ENCODE measurements around the gene ACIN1. TPM values are rescaled to one million over a fixed set of nuclear protein-coding genes. Genes with fewer than 3 reads are reported as not detected.

The ACIN1 gene
- total RNA-seq, 1 donor from 2014 or later: 184 TPM

GRCh38 chr14:23124337-23124954 is 29.5 kb upstream of the ACIN1 start:
- peaks cover 2% of the 10 kb centered on the region for H3K9me3 Mint-ChIP-seq
- no peak overlapping the region for H3K4me2 ChIP-seq
- H3K36me3 ChIP-seq: no peaks in the 10 kb centered on the region
- no peak overlapping the region for H3K4me3 ChIP-seq
- H4K20me1 ChIP-seq (ENCODE audit: low read depth): no peaks in the 10 kb centered on the region
- H3K36me3 Mint-ChIP-seq: peaks cover 17% of the 10 kb centered on the region
- H3K79me2 ChIP-seq (ENCODE audit: low read depth): no peaks in the 10 kb centered on the region
- no peaks in the 10 kb centered on the region for H3K9me3 ChIP-seq (ENCODE audit: low read depth)
- H3K27ac ChIP-seq: no peak overlapping the region
- no peak overlapping the region for H3K4me3 Mint-ChIP-seq
- H3F3A ChIP-seq (ENCODE audit: low read depth): peaks cover 24% of the 10 kb centered on the region
- no peak overlapping the region for H3K27ac Mint-ChIP-seq
- peaks cover 18% of the 10 kb centered on the region for H3K4me1 ChIP-seq
- H2AFZ ChIP-seq (replicated peaks): no peak overlapping the region
- TF ChIP-seq EZH2 (IDR thresholded peaks at IDR 0.05) (no peak), EZH2phosphoT487 (IDR thresholded peaks at IDR 0.05) (no peak)
- TF ChIP-seq, protein P1, sequence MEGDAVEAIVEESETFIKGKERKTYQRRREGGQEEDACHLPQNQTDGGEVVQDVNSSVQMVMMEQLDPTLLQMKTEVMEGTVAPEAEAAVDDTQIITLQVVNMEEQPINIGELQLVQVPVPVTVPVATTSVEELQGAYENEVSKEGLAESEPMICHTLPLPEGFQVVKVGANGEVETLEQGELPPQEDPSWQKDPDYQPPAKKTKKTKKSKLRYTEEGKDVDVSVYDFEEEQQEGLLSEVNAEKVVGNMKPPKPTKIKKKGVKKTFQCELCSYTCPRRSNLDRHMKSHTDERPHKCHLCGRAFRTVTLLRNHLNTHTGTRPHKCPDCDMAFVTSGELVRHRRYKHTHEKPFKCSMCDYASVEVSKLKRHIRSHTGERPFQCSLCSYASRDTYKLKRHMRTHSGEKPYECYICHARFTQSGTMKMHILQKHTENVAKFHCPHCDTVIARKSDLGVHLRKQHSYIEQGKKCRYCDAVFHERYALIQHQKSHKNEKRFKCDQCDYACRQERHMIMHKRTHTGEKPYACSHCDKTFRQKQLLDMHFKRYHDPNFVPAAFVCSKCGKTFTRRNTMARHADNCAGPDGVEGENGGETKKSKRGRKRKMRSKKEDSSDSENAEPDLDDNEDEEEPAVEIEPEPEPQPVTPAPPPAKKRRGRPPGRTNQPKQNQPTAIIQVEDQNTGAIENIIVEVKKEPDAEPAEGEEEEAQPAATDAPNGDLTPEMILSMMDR (IDR thresholded peaks at IDR 0.05): no peak
- H3K4me1 Mint-ChIP-seq: peaks cover 47% of the 10 kb centered on the region
- H3K9ac ChIP-seq: no peak overlapping the region
- no peak for DNase-seq (ENCODE audit: low spot score)
- H3K27me3 Mint-ChIP-seq (ENCODE audit: insufficient read depth, low read depth): peaks cover 2% of the 10 kb centered on the region
- no peaks in the 10 kb centered on the region for H3K27me3 ChIP-seq

DNA sequence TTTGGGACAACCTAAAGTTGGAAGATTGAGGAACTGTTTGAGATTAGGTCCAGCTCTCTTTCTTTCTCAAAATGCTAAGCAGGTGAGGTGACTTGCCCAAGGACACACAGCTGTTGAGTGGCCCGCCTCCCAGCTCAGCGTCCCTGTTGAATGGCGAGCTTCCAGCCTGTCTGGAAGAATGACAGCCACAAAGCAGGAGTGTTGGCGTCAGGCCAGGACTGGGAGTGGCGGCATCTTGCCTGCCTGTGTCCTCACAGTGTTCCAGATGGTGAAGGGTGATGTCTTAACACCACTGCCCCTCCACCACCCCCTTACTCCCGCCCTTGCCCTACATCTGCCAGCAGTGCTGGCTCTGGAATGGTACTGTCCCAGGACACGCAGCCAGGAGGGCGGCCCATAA is 28.5 kb upstream of the ACIN1 start:
- Histone ChIP-seq H3K27me3 (no peaks in the 10 kb centered on the region), H3K27ac (no peak overlapping the region), H3K9me3 (ENCODE audit: low read depth) (no peaks in the 10 kb centered on the region), H3K36me3 (no peaks in the 10 kb centered on the region), H3K4me3 (no peak overlapping the region), H3K4me1 (peaks cover 18% of the 10 kb centered on the region), H3K79me2 (ENCODE audit: low read depth) (no peaks in the 10 kb centered on the region), H2AFZ (replicated peaks) (no peak overlapping the region), H3F3A (ENCODE audit: low read depth) (peaks cover 24% of the 10 kb centered on the region), H4K20me1 (ENCODE audit: low read depth) (no peaks in the 10 kb centered on the region), H3K4me2 (no peak overlapping the region), H3K9ac (no peak overlapping the region)
- no peak for DNase-seq (ENCODE audit: low spot score)
- peaks cover 47% of the 10 kb centered on the region for H3K4me1 Mint-ChIP-seq
- H3K27ac Mint-ChIP-seq: no peak overlapping the region
- peaks cover 12% of the 10 kb centered on the region for H3K36me3 Mint-ChIP-seq
- peaks cover 2% of the 10 kb centered on the region for H3K9me3 Mint-ChIP-seq
- peaks cover 2% of the 10 kb centered on the region for H3K27me3 Mint-ChIP-seq (ENCODE audit: insufficient read depth, low read depth)
- no peak overlapping the region for H3K4me3 Mint-ChIP-seq
- TF ChIP-seq EZH2 (IDR thresholded peaks at IDR 0.05): no peak
- no peak for TF ChIP-seq EZH2phosphoT487 (IDR thresholded peaks at IDR 0.05)
- TF ChIP-seq, protein P1 (IDR thresholded peaks at IDR 0.05): no peak

DNA sequence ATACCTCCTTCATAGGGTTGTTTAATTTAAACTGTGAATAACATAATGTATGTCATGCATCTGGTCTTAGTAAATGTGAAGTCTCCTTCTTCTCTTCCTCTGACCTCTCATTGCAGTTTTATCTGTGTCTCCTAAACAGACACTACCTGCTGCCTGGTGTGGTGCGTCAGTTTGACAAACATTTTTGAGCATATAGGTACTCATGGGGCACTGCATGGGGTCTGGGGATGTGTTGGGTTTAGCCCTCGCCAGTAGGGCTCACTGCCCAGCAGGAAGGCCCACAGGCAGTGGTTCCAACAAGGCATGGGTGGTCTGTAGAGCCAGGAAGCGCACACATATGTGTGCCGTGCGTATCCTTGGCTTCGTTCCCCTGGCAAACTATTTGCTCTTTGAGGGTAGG is 27.1 kb upstream of the ACIN1 start:
- no peaks in the 10 kb centered on the region for H3K27me3 ChIP-seq
- DNase-seq (ENCODE audit: low spot score): no peak
- H3K4me1 Mint-ChIP-seq: peaks cover 50% of the 10 kb centered on the region
- H3K27ac ChIP-seq: no peak overlapping the region
- no peaks in the 10 kb centered on the region for H4K20me1 ChIP-seq (ENCODE audit: low read depth)
- H3K27me3 Mint-ChIP-seq (ENCODE audit: insufficient read depth, low read depth): peaks cover 2% of the 10 kb centered on the region
- no peak overlapping the region for H3K4me3 ChIP-seq
- H3F3A ChIP-seq (ENCODE audit: low read depth): peaks cover 24% of the 10 kb centered on the region
- no peaks in the 10 kb centered on the region for H3K79me2 ChIP-seq (ENCODE audit: low read depth)
- H3K36me3 ChIP-seq: no peaks in the 10 kb centered on the region
- H3K9ac ChIP-seq: no peak overlapping the region
- H3K36me3 Mint-ChIP-seq: peaks cover 6% of the 10 kb centered on the region
- peaks cover 18% of the 10 kb centered on the region for H3K4me1 ChIP-seq
- H2AFZ ChIP-seq (replicated peaks): no peak overlapping the region
- peaks cover 2% of the 10 kb centered on the region for H3K9me3 Mint-ChIP-seq
- no peak for TF ChIP-seq EZH2 (IDR thresholded peaks at IDR 0.05)
- TF ChIP-seq, protein P1 (IDR thresholded peaks at IDR 0.05): no peak
- TF ChIP-seq EZH2phosphoT487 (IDR thresholded peaks at IDR 0.05): no peak
- H3K27ac Mint-ChIP-seq: peak overlapping the region; percentile 89
- no peak overlapping the region for H3K4me2 ChIP-seq
- H3K4me3 Mint-ChIP-seq: no peak overlapping the region
- H3K9me3 ChIP-seq (ENCODE audit: low read depth): no peaks in the 10 kb centered on the region

All from neural progenitor cell (in vitro differentiated cells).